Measurements from ENCODE around the gene DTHD1.

GRCh38 chr4:36267486-36268268 lies 13.7 kb upstream of the DTHD1 start:
- TF ChIP-seq POLR2A (IDR thresholded peaks at IDR 0.05) (no peak), POLR2AphosphoS5 (IDR thresholded peaks at IDR 0.05) (no peak)
- TF ChIP-seq, protein P1, sequence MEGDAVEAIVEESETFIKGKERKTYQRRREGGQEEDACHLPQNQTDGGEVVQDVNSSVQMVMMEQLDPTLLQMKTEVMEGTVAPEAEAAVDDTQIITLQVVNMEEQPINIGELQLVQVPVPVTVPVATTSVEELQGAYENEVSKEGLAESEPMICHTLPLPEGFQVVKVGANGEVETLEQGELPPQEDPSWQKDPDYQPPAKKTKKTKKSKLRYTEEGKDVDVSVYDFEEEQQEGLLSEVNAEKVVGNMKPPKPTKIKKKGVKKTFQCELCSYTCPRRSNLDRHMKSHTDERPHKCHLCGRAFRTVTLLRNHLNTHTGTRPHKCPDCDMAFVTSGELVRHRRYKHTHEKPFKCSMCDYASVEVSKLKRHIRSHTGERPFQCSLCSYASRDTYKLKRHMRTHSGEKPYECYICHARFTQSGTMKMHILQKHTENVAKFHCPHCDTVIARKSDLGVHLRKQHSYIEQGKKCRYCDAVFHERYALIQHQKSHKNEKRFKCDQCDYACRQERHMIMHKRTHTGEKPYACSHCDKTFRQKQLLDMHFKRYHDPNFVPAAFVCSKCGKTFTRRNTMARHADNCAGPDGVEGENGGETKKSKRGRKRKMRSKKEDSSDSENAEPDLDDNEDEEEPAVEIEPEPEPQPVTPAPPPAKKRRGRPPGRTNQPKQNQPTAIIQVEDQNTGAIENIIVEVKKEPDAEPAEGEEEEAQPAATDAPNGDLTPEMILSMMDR (IDR thresholded peaks at IDR 0.05), result no peak

Measured in sigmoid colon (tissue), 4 donors.